HEK293T (cell line): ENCODE results near the gene ZFR2.
A peak's percentile ranks its signal among the peaks of the same experiment; 100 is the strongest.

Source experiments
- CTCF ChIA-PET: fragments of 350-600 bp; formaldehyde crosslinking; extraction: SDS; loops from one replicate; lab custom pipeline; 2021; ENCODE audit warnings: antibody characterized with exemption, inconsistent platforms; lab: Yijun Ruan, JAX
- POLR2A ChIA-PET: fragments of 350-600 bp; formaldehyde crosslinking; extraction: SDS; loops from one replicate; lab custom pipeline; 2020; ENCODE audit warnings: antibody characterized with exemption, inconsistent platforms; lab: Yijun Ruan, JAX
- DNase-seq: peaks from one replicate; pipeline ENCODE4 v3.0.0; 2012; ENCODE audit warnings: mixed read lengths; ENCODE audit errors: extremely low spot score
- ARNT ChIP-seq: fragments of 450-650 bp; IDR thresholded peaks from 2 replicates; pipeline ENCODE4 v1.6.1; 2017; ENCODE audit warnings: mild to moderate bottlenecking
- BHLHE40 ChIP-seq: fragments of 450-650 bp; IDR thresholded peaks from 2 replicates; pipeline ENCODE4 v1.6.1; 2016; ENCODE audit warnings: mild to moderate bottlenecking, moderate library complexity, borderline replicate concordance
- CTBP1 ChIP-seq: fragments of 450-650 bp; IDR thresholded peaks from 2 replicates; pipeline ENCODE4 v1.6.1; 2016; ENCODE audit warnings: borderline replicate concordance
- ELF4 ChIP-seq: fragments of 450-650 bp; IDR thresholded peaks from 2 replicates; pipeline ENCODE4 v1.6.1; 2017; ENCODE audit warnings: antibody characterized with exemption
- FOXA1 ChIP-seq: fragments of 450-650 bp; IDR thresholded peaks from 2 replicates; pipeline ENCODE4 v1.6.1; 2016; ENCODE audit warnings: mild to moderate bottlenecking
- FOXK2 ChIP-seq: fragments of 450-650 bp; IDR thresholded peaks from 2 replicates; pipeline ENCODE4 v1.6.1; 2016; ENCODE audit warnings: mild to moderate bottlenecking
- FOXM1 ChIP-seq: fragments of 450-650 bp; IDR thresholded peaks from 2 replicates; pipeline ENCODE4 v1.6.1; 2017; ENCODE audit warnings: mild to moderate bottlenecking, borderline replicate concordance
- HDGF ChIP-seq: fragments of 450-650 bp; IDR thresholded peaks from 2 replicates; pipeline ENCODE4 v1.6.1; 2017; ENCODE audit warnings: antibody characterized with exemption, borderline replicate concordance
- L3MBTL2 ChIP-seq: fragments of 450-650 bp; conservative IDR thresholded peaks from 2 replicates; pipeline ENCODE4 v1.6.1; 2016; ENCODE audit warnings: mild to moderate bottlenecking
- LEF1 ChIP-seq: fragments of 450-650 bp; IDR thresholded peaks from 2 replicates; pipeline ENCODE4 v1.6.1; 2017; ENCODE audit warnings: mild to moderate bottlenecking, borderline replicate concordance
- NFRKB ChIP-seq: fragments of 450-650 bp; IDR thresholded peaks from 2 replicates; pipeline ENCODE4 v1.6.1; 2016; ENCODE audit warnings: mild to moderate bottlenecking, moderate library complexity
- PKNOX1 ChIP-seq: fragments of 450-650 bp; IDR thresholded peaks from 2 replicates; pipeline ENCODE4 v1.6.1; 2016
- SP1 ChIP-seq: fragments of 450-650 bp; IDR thresholded peaks from 2 replicates; pipeline ENCODE4 v1.6.1; 2017
- SUZ12 ChIP-seq: fragments of 450-650 bp; IDR thresholded peaks from 2 replicates; pipeline ENCODE4 v1.6.1; 2016; ENCODE audit warnings: mild to moderate bottlenecking
- TARDBP ChIP-seq: fragments of 450-650 bp; IDR thresholded peaks from 2 replicates; pipeline ENCODE4 v1.6.1; 2016
- ZNF384 ChIP-seq: fragments of 450-650 bp; IDR thresholded peaks from 2 replicates; pipeline ENCODE4 v1.6.1; 2016

Gene ZFR2

GRCh38 chr19:3765121-3765520, 103.7 kb downstream of the ZFR2 start:
- DNase-seq: no peak
- CTCF ChIA-PET: no interaction called here
- POLR2A ChIA-PET: no interaction called here
- TF ChIP-seq BHLHE40: no peak
- no peak for TF ChIP-seq ARNT
- no peak for TF ChIP-seq SUZ12
- TF ChIP-seq PKNOX1: no peak
- TF ChIP-seq SP1: no peak
- no peak for TF ChIP-seq TARDBP
- no peak for TF ChIP-seq ELF4
- TF ChIP-seq L3MBTL2: no peak
- no peak for TF ChIP-seq FOXA1
- no peak for TF ChIP-seq ZNF384
- no peak for TF ChIP-seq HDGF
- TF ChIP-seq CTBP1: no peak
- TF ChIP-seq FOXM1: no peak
- no peak for TF ChIP-seq FOXK2
- no peak for TF ChIP-seq LEF1
- no peak for TF ChIP-seq NFRKB

GRCh38 chr19:3762501-3763459, 106.1 kb downstream of the ZFR2 start, which contains the start of gene MRPL54:
Gene MRPL54, plus strand, starts transcription at chr19:3762682. Its CDS starts 19 bp downstream, at chr19:3762701.
- ChIA-PET CTCF (interaction anchor here (0.6 to 1.8 kb wide), 6 partner anchors 8 to 788 kb away, joined by 3 to 7 read pairs (median 4); no protein-coding TSS in a partner anchor), POLR2A (interaction anchor here (0.5 to 3.6 kb wide), 52 partner anchors 8 to 708 kb away, joined by 3 to 40 read pairs (median 4); partner anchors contain the start of genes EEF2, MATK, PIAS4 and RAX2)
- peak; percentile 99 for DNase-seq
- peak; percentile 26; the same call in 1 of the 2 replicates for TF ChIP-seq L3MBTL2
- no peak for TF ChIP-seq SP1
- no peak for TF ChIP-seq CTBP1
- peak; percentile 84 for TF ChIP-seq ELF4
- no peak for TF ChIP-seq LEF1

GRCh38 chr19:3762130-3762473, 106.7 kb downstream of the ZFR2 start:
- TF ChIP-seq FOXM1 (no peak), FOXK2 (no peak), FOXA1 (no peak), HDGF (no peak), L3MBTL2 (no peak), ARNT (no peak), CTBP1 (no peak)
- no peak for DNase-seq
- ChIA-PET POLR2A (interaction anchor here (0.6 to 3.6 kb wide), 34 partner anchors 9 to 709 kb away, joined by 3 to 40 read pairs (median 8); partner anchors contain the start of genes EEF2, MATK, PIAS4 and RAX2), CTCF (interaction anchor here (0.6 to 1.8 kb wide), 5 partner anchors 9 to 225 kb away, joined by 3 to 7 read pairs (median 4); no protein-coding TSS in a partner anchor)

GRCh38 chr19:3761382-3762129, 107.3 kb downstream of the ZFR2 start, which contains the start of gene APBA3:
Gene APBA3, minus strand, starts transcription at chr19:3761692. Its CDS starts 1,428 bp downstream, at chr19:3760264.
- CTCF ChIA-PET: interaction anchor here (0.8 to 1.8 kb wide), 3 partner anchors 10 to 226 kb away, joined by 4 to 7 read pairs (median 4); no protein-coding TSS in a partner anchor

GRCh38 chr19:3760871-3761361, 107.9 kb downstream of the ZFR2 start:
- ChIA-PET CTCF (no interaction called here), POLR2A (interaction anchor here (2.0 to 3.6 kb wide), 4 partner anchors 10 to 247 kb away, joined by 7 to 40 read pairs (median 10); partner anchors contain the start of gene PIAS4)
- no peak for TF ChIP-seq BHLHE40
- TF ChIP-seq CTBP1: no peak
- no peak for TF ChIP-seq HDGF
- no peak for TF ChIP-seq TARDBP
- TF ChIP-seq SUZ12: no peak
- no peak for TF ChIP-seq ARNT
- TF ChIP-seq NFRKB: no peak
- TF ChIP-seq FOXM1: no peak
- TF ChIP-seq L3MBTL2: no peak
- no peak for TF ChIP-seq FOXA1
- no peak for TF ChIP-seq PKNOX1
- TF ChIP-seq SP1: no peak
- TF ChIP-seq LEF1: no peak
- no peak for TF ChIP-seq FOXK2
- no peak for DNase-seq

More at GRCh38 chr19:3761382-3762129, 107.3 kb downstream of the ZFR2 start, which contains the start of gene APBA3:
- POLR2A ChIA-PET: interaction anchor here (0.6 to 3.6 kb wide), 31 partner anchors 10 to 709 kb away, joined by 3 to 40 read pairs (median 7); partner anchors contain the start of genes EEF2, MATK, PIAS4 and YJU2
- TF ChIP-seq LEF1 (no peak), L3MBTL2 (0 out of 2 replicates have a peak, but pooled peaks have one; percentile 27)
- peak; percentile 91 for DNase-seq
